SK-N-SH (cell line): Measurements from ENCODE around the gene DUSP2. TPM values are rescaled to one million over a fixed set of nuclear protein-coding genes. Genes with fewer than 3 reads are reported as not detected.
A peak's percentile ranks its signal among the peaks of the same experiment; 100 is the strongest.

ENCODE experiments used
- CTCF ChIA-PET: fragments of 300-600, 350-600 bp; formaldehyde crosslinking; extraction: SDS; loops from one replicate; lab custom pipeline; 2021; lab: Yijun Ruan, JAX
- POLR2A ChIA-PET: fragments of 350-600 bp; sonication (Branson Sonifier 250); formaldehyde crosslinking; extraction: SDS; loops from one replicate; lab custom pipeline; 2020; ENCODE audit warnings: antibody characterized with exemption, inconsistent platforms; lab: Yijun Ruan, JAX
- DNase-seq: peaks from one replicate; pipeline ENCODE4 v3.0.0; 2012
- H2AFZ ChIP-seq: fragments of 200-600 bp; sonication (generic); 2 replicates; pipeline ENCODE4 v1.8.1; 2016; ENCODE audit warnings: antibody characterized with exemption, mild to moderate bottlenecking, low read depth
- H3F3A ChIP-seq: fragments of 200-600 bp; sonication (generic); replicated peaks from 2 replicates; pipeline ENCODE3; 2016; ENCODE audit warnings: antibody characterized with exemption, mild to moderate bottlenecking; ENCODE audit not compliant: insufficient read depth
- H3K27ac ChIP-seq, 2 experiments: fragments of 200-500 bp in 1 of 2; fragments of 200-600 bp in 1 of 2; sonication (Bioruptor generic) in 1 of 2; sonication (generic), shearing (Covaris generic) in 1 of 2; 2 replicates each; pipeline versions ENCODE4 v1.5.1 to v1.6.1; 2014 to 2016; ENCODE audit warnings: low read depth in 2 of 2, inconsistent platforms in 1 of 2, low read length in 1 of 2, mild to moderate bottlenecking in 1 of 2, mixed read lengths in 1 of 2
- H3K27me3 ChIP-seq: fragments of 200-600 bp; sonication (generic), shearing (Covaris generic); 2 replicates; pipeline ENCODE4 v1.6.1; 2016; ENCODE audit warnings: mixed run types; ENCODE audit not compliant: insufficient read depth
- H3K36me3 ChIP-seq, 2 experiments: fragments of 200-500 bp in 1 of 2; fragments of 200-600 bp in 1 of 2; sonication (Bioruptor generic) in 1 of 2; sonication (generic) in 1 of 2; replicated peaks in 1 of 2; 2 replicates each; pipeline versions ENCODE3 to v1.5.1; 2014 to 2016; ENCODE audit warnings: low read length in 1 of 2, mild to moderate bottlenecking in 1 of 2; ENCODE audit not compliant: insufficient read depth in 2 of 2, control insufficient read depth in 1 of 2
- H3K4me1 ChIP-seq, 2 experiments: fragments of 200-500 bp in 1 of 2; fragments of 200-600 bp in 1 of 2; sonication (Bioruptor generic) in 1 of 2; sonication (generic), shearing (Covaris generic) in 1 of 2; 2 replicates each; pipeline versions ENCODE4 v1.5.1 to v1.6.1; 2014 to 2016; ENCODE audit warnings: low read depth in 1 of 2, low read length in 1 of 2, mixed run types in 1 of 2; ENCODE audit not compliant: insufficient read depth in 2 of 2, control insufficient read depth in 1 of 2
- H3K4me2 ChIP-seq: fragments of 200-600 bp; sonication (generic), shearing (Covaris generic); 2 replicates; pipeline ENCODE4 v1.6.1; 2017; ENCODE audit warnings: mixed run types
- H3K4me3 ChIP-seq, 2 experiments: fragments of 200-500 bp in 1 of 2; fragments of 200-600 bp in 1 of 2; sonication (Bioruptor generic) in 1 of 2; sonication (generic), shearing (Covaris generic) in 1 of 2; 2 replicates each; pipeline versions ENCODE4 v1.5.1 to v1.8.1; 2014 to 2016; ENCODE audit warnings: low read depth in 2 of 2, inconsistent platforms in 1 of 2, low read length in 1 of 2, mild to moderate bottlenecking in 1 of 2, mixed read lengths in 1 of 2, moderate library complexity in 1 of 2
- H3K79me2 ChIP-seq: fragments of 200-600 bp; sonication (generic); 2 replicates; pipeline ENCODE4 v1.8.1; 2017; ENCODE audit warnings: mild to moderate bottlenecking; ENCODE audit not compliant: insufficient read depth
- H3K9ac ChIP-seq: fragments of 200-600 bp; sonication (generic); 2 replicates; pipeline ENCODE4 v1.6.1; 2017; ENCODE audit warnings: mixed run types
- H3K9me2 ChIP-seq: fragments of 200-600 bp; sonication (generic); 2 replicates; pipeline ENCODE4 v1.6.1; 2017; ENCODE audit warnings: mixed run types
- H3K9me3 ChIP-seq: fragments of 200-600 bp; sonication (generic); 2 replicates; pipeline ENCODE4 v1.6.1; 2017; ENCODE audit warnings: mixed run types, mild to moderate bottlenecking, moderate library complexity
- H4K20me1 ChIP-seq: fragments of 200-600 bp; sonication (generic); 2 replicates; pipeline ENCODE4 v1.6.1; 2017; ENCODE audit warnings: mild to moderate bottlenecking, mixed run types; ENCODE audit not compliant: insufficient read depth
- CHD2 ChIP-seq: fragments of 150-350 bp; IDR thresholded peaks from 2 replicates; pipeline ENCODE4 v1.6.1; 2018; ENCODE audit warnings: low read length; ENCODE audit not compliant: partially characterized antibody
- ELF1 ChIP-seq: IDR thresholded peaks from 2 replicates; pipeline ENCODE4 v1.4.0; 2012
- EZH2phosphoT487 ChIP-seq: fragments of 200-600 bp; sonication (generic); IDR thresholded peaks from 2 replicates; pipeline ENCODE4 v1.6.1; 2017; ENCODE audit warnings: low read depth, mixed run types, mild to moderate bottlenecking, antibody characterized with exemption, moderate library complexity, borderline replicate concordance
- FOSL2 ChIP-seq: IDR thresholded peaks from 2 replicates; pipeline ENCODE4 v1.4.0; 2012; ENCODE audit warnings: low read depth, mild to moderate bottlenecking, moderate library complexity, borderline replicate concordance
- FOXJ3 ChIP-seq: sonication (generic); formaldehyde crosslinking; IDR thresholded peaks from 2 replicates; pipeline ENCODE4 v1.5.1; 2020; ENCODE audit warnings: mild to moderate bottlenecking, missing genetic modification reagents
- FOXM1 ChIP-seq: IDR thresholded peaks from 2 replicates; pipeline ENCODE4 v1.4.0; 2012; ENCODE audit warnings: low read depth, mild to moderate bottlenecking
- GABPA ChIP-seq: IDR thresholded peaks from 2 replicates; pipeline ENCODE4 v1.4.0; 2012; ENCODE audit warnings: low read depth, mild to moderate bottlenecking
- MXI1 ChIP-seq: IDR thresholded peaks from 2 replicates; pipeline ENCODE4 v1.6.1; 2012; ENCODE audit warnings: mild to moderate bottlenecking, low read depth, low read length, improper control_type of control experiment
- NFIC ChIP-seq: IDR thresholded peaks from 2 replicates; pipeline ENCODE4 v1.4.0; 2012; ENCODE audit warnings: borderline replicate concordance
- POLR2AphosphoS5 ChIP-seq: IDR thresholded peaks from 2 replicates; pipeline ENCODE4 v1.6.1; 2012; ENCODE audit warnings: low read depth, low read length
- RAD21 ChIP-seq: IDR thresholded peaks from 2 replicates; pipeline ENCODE4 v1.6.1; 2012; ENCODE audit warnings: mild to moderate bottlenecking, low read length
- RCOR1 ChIP-seq: fragments of 150-350 bp; IDR thresholded peaks from 2 replicates; pipeline ENCODE4 v1.6.1; 2017; ENCODE audit warnings: antibody characterized with exemption, low read length
- RFX5 ChIP-seq: IDR thresholded peaks from 2 replicates; pipeline ENCODE4 v1.6.1; 2012; ENCODE audit warnings: mild to moderate bottlenecking, improper control_type of control experiment, low read length
- SIN3A ChIP-seq: IDR thresholded peaks from 2 replicates; pipeline ENCODE4 v1.6.1; 2012; ENCODE audit warnings: low read depth, mild to moderate bottlenecking, low read length, moderate library complexity, borderline replicate concordance
- TCF12 ChIP-seq: IDR thresholded peaks from 2 replicates; pipeline ENCODE4 v1.4.0; 2012
- TEAD4 ChIP-seq: IDR thresholded peaks from 2 replicates; pipeline ENCODE4 v1.4.0; 2012; ENCODE audit warnings: mild to moderate bottlenecking, borderline replicate concordance; ENCODE audit not compliant: insufficient read depth
- WGBS: methylation state at CpG from one replicate; pipeline ENCODE4 v1.1.6; 2017; ENCODE audit warnings: low lambda C conversion rate; 5-methylcytosine and 5-hydroxymethylcytosine counted together
- polyA plus RNA-seq, 3 experiments: library from polyadenylated mRNA; depleted of rRNA; stranded (reverse); fragments of >200 nt; gene quantifications; 2 replicates each; pipeline ENCODE4 v1.2.3, GENCODE V29; 2012
- TF ChIP-seq, protein P1 (sequence below): fragments of 150-350 bp; IDR thresholded peaks from 2 replicates; pipeline ENCODE4 v1.6.1; 2016; ENCODE audit warnings: mild to moderate bottlenecking, low read depth, low read length
- TF ChIP-seq, protein P2 (sequence below): IDR thresholded peaks from 2 replicates; pipeline ENCODE4 v1.4.0; 2012; ENCODE audit warnings: low read depth
- TF ChIP-seq, protein P3 (sequence below): fragments of 150-350 bp; IDR thresholded peaks from 2 replicates; pipeline ENCODE4 v1.6.1; 2017; ENCODE audit warnings: antibody characterized with exemption, low read length, low read depth, borderline replicate concordance
- TF ChIP-seq, protein P4 (sequence below): IDR thresholded peaks from 2 replicates; pipeline ENCODE4 v1.4.0; 2012; ENCODE audit warnings: low read depth, borderline replicate concordance
- TF ChIP-seq, protein P5 (sequence below): IDR thresholded peaks from 2 replicates; pipeline ENCODE4 v1.4.0; 2012; ENCODE audit warnings: low read depth, borderline replicate concordance

DUSP2 gene
- polyA plus RNA-seq, 1 of the 3 experiments (the other 2 are of a cell fraction) = 0.79 TPM

DNA sequence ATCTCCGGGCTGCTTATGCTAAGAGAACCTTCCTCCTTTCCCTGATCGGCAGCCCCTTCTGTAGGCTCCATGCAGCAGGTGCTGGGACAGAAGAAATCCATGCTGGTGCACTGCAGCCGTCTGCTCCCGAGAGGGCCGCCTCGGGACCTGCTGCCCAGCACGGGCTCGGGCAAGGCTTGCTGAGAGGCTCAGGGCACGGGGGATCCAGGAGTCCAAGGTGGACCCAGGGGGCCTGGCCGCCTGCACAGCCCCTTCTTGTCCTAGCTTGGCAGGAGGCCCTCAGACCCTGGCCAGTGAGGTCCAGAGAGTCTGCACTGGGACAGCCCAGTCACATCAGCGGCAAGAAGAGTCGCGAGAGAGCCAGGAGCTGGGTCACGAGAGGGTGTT lies 13.3 kb upstream of the DUSP2 start:
- H3K27ac ChIP-seq = no peak overlapping the region
- ChIA-PET CTCF (interaction anchor here (1.0 to 3.7 kb wide), 2 partner anchors 16 kb away, joined by 6 to 18 read pairs; no protein-coding TSS in a partner anchor), POLR2A (no interaction called here)
- no peaks in the 10 kb centered on the region; a peak in 1 of 4 replicates for H3K4me1 ChIP-seq
- H3K9me2 ChIP-seq = no peaks in the 10 kb centered on the region
- TF ChIP-seq RCOR1 = no peak
- no peak for TF ChIP-seq CHD2
- TF ChIP-seq NFIC = no peak
- no peak for TF ChIP-seq GABPA
- no peak for TF ChIP-seq POLR2AphosphoS5
- H3K9ac ChIP-seq = no peak overlapping the region
- H3F3A ChIP-seq = no peaks in the 10 kb centered on the region
- H3K36me3 ChIP-seq = no peaks in the 10 kb centered on the region
- H2AFZ ChIP-seq = no peak overlapping the region
- H3K4me2 ChIP-seq = no peak overlapping the region
- H4K20me1 ChIP-seq = no peaks in the 10 kb centered on the region
- H3K79me2 ChIP-seq = no peaks in the 10 kb centered on the region
- H3K27me3 ChIP-seq = no peaks in the 10 kb centered on the region
- 80% methylated on average over 12 of the region's 14 CpGs for WGBS
- H3K9me3 ChIP-seq = no peaks in the 10 kb centered on the region
- DNase-seq = no peak
- no peak overlapping the region for H3K4me3 ChIP-seq

DNA sequence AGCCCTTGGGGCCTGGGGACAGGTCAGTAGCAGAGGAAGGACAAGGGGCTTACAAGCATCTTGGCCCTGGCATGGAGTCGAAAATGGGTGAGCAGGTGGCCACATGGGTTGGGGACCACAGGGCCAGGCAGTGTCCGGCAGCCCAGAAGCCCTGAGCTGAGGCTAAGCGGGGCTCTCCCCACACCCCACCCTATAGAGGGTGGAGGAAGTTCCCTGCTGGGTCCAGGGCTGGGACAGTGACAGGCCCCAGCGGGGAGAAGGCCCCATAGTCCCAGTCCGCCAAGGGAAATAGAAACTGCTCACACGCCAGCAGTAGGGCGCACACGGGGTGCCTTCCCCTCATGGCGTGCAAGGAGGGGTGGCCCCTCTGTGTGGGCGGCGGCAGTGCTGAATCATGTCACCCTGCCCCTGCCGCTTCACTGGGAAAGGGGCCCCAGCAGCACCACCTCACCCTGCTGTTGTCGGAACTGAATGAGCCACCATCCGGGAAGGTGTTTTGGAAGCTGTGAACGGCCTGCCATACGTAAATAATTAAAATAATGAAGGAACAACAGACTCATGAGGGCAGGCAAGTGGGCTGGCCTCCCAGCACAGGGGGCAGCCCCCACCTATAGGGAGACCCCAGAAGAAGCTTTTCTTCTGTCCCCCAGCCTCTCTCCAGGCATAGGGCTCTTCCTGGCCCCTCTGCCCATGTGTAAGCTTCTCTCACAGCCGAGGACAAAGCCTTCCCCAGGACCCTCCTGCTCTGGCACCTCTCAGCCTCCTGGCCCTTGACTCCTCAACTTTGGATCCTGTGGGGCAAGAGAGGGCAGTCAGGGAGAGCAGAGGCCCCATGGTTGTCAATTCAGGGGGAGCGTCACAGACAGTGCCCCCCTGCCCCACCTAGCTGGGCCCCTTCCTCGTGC lies 12.7 kb upstream of the DUSP2 start:
- Histone ChIP-seq H3K4me3 (no peak overlapping the region), H3K36me3 (no peaks in the 10 kb centered on the region), H3F3A (no peaks in the 10 kb centered on the region), H3K27ac (no peak overlapping the region), H4K20me1 (no peaks in the 10 kb centered on the region), H3K9ac (no peak overlapping the region), H3K9me3 (no peaks in the 10 kb centered on the region), H3K27me3 (no peaks in the 10 kb centered on the region), H2AFZ (no peak overlapping the region), H3K4me1 (peaks cover 0 to 3% of the 10 kb centered on the region in 2 experiments; a peak in 1 of 4 replicates), H3K4me2 (no peak overlapping the region), H3K79me2 (no peaks in the 10 kb centered on the region), H3K9me2 (no peaks in the 10 kb centered on the region)
- TF ChIP-seq EZH2phosphoT487 = no peak
- TF ChIP-seq, protein P1, sequence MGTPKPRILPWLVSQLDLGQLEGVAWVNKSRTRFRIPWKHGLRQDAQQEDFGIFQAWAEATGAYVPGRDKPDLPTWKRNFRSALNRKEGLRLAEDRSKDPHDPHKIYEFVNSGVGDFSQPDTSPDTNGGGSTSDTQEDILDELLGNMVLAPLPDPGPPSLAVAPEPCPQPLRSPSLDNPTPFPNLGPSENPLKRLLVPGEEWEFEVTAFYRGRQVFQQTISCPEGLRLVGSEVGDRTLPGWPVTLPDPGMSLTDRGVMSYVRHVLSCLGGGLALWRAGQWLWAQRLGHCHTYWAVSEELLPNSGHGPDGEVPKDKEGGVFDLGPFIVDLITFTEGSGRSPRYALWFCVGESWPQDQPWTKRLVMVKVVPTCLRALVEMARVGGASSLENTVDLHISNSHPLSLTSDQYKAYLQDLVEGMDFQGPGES = no peak
- TF ChIP-seq TCF12 = no peak
- TF ChIP-seq TEAD4 = no peak
- TF ChIP-seq RAD21 = no peak
- TF ChIP-seq RCOR1 = no peak
- TF ChIP-seq, protein P2, sequence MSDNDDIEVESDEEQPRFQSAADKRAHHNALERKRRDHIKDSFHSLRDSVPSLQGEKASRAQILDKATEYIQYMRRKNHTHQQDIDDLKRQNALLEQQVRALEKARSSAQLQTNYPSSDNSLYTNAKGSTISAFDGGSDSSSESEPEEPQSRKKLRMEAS = no peak
- no peak for TF ChIP-seq GABPA
- TF ChIP-seq FOXJ3 (CRISPR knock-in tag) = no peak
- no peak for TF ChIP-seq FOSL2
- TF ChIP-seq, protein P3, sequence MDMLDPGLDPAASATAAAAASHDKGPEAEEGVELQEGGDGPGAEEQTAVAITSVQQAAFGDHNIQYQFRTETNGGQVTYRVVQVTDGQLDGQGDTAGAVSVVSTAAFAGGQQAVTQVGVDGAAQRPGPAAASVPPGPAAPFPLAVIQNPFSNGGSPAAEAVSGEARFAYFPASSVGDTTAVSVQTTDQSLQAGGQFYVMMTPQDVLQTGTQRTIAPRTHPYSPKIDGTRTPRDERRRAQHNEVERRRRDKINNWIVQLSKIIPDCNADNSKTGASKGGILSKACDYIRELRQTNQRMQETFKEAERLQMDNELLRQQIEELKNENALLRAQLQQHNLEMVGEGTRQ = no peak
- TF ChIP-seq SIN3A = no peak
- TF ChIP-seq, protein P4, sequence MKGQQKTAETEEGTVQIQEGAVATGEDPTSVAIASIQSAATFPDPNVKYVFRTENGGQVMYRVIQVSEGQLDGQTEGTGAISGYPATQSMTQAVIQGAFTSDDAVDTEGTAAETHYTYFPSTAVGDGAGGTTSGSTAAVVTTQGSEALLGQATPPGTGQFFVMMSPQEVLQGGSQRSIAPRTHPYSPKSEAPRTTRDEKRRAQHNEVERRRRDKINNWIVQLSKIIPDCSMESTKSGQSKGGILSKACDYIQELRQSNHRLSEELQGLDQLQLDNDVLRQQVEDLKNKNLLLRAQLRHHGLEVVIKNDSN = no peak
- no peak for TF ChIP-seq ELF1
- TF ChIP-seq RFX5 = no peak
- no peak for TF ChIP-seq CHD2
- TF ChIP-seq MXI1 = no peak
- TF ChIP-seq, protein P5, sequence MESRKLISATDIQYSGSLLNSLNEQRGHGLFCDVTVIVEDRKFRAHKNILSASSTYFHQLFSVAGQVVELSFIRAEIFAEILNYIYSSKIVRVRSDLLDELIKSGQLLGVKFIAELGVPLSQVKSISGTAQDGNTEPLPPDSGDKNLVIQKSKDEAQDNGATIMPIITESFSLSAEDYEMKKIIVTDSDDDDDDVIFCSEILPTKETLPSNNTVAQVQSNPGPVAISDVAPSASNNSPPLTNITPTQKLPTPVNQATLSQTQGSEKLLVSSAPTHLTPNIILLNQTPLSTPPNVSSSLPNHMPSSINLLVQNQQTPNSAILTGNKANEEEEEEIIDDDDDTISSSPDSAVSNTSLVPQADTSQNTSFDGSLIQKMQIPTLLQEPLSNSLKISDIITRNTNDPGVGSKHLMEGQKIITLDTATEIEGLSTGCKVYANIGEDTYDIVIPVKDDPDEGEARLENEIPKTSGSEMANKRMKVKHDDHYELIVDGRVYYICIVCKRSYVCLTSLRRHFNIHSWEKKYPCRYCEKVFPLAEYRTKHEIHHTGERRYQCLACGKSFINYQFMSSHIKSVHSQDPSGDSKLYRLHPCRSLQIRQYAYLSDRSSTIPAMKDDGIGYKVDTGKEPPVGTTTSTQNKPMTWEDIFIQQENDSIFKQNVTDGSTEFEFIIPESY = no peak
- TF ChIP-seq FOXM1 = no peak
- CTCF ChIA-PET = interaction anchor here (1.0 to 3.7 kb wide), 3 partner anchors 17 to 109 kb away, joined by 3 to 18 read pairs (median 6); no protein-coding TSS in a partner anchor
- DNase-seq = peak; percentile 17
- POLR2A ChIA-PET = no interaction called here
- WGBS = 86% methylated on average over 14 of the region's 19 CpGs
